ENCODE data around the gene ESM1. TPM values are rescaled to one million over a fixed set of nuclear protein-coding genes. Genes with fewer than 3 reads are reported as not detected.
A peak's percentile ranks its signal among the peaks of the same experiment; 100 is the strongest.

The ESM1 gene
- total RNA-seq (ENCODE audit: low replicate concordance) = 0.17 and 0.29 TPM in 2 replicates
- long read RNA-seq, partial matches to known transcripts = 1 of 1 reads
- long read RNA-seq, other reads (novel, unspliced or antisense) = 0 of 1 reads

GRCh38 chr5:54985301-54986268, at the start of gene ESM1:
TSS of gene ESM1 (minus strand) at chr5:54985593. CDS start at chr5:54985517, 76 bp downstream.
- Mint-ChIP-seq H3K27me3 (peaks cover 49% of the 10 kb centered on the region), H3K9me3 (no peaks in the 10 kb centered on the region), H3K36me3 (no peaks in the 10 kb centered on the region), H3K4me3 (peak within 1 kb of the TSS; percentile 57), H3K4me1 (ENCODE audit: unreplicated experiment) (peaks cover 4% of the 10 kb centered on the region), H3K27ac (peak within 1 kb of the TSS; percentile 58)
- no peak for TF ChIP-seq CTCF (conservative IDR thresholded peaks at IDR 0.05)
- DNase-seq (ENCODE audit: extremely low spot score, unreplicated experiment) = no peak

- Mint-ChIP-seq H3K4me3 (no peak overlapping the region), H3K4me1 (ENCODE audit: unreplicated experiment) (no peaks in the 10 kb centered on the region), H3K36me3 (no peaks in the 10 kb centered on the region), H3K9me3 (no peaks in the 10 kb centered on the region), H3K27ac (no peak overlapping the region), H3K27me3 (no peaks in the 10 kb centered on the region)
- no peak for TF ChIP-seq CTCF (conservative IDR thresholded peaks at IDR 0.05)
- DNase-seq (ENCODE audit: extremely low spot score, unreplicated experiment) = no peak
Measured at GRCh38 chr5:55033568-55033967, 48.2 kb upstream of the ESM1 start.

GRCh38 chr5:55031492-55031891, 46.1 kb upstream of the ESM1 start:
- Mint-ChIP-seq H3K27ac (no peak overlapping the region), H3K27me3 (no peaks in the 10 kb centered on the region), H3K4me3 (no peak overlapping the region), H3K9me3 (no peaks in the 10 kb centered on the region), H3K4me1 (ENCODE audit: unreplicated experiment) (no peaks in the 10 kb centered on the region), H3K36me3 (no peaks in the 10 kb centered on the region)
- TF ChIP-seq CTCF (conservative IDR thresholded peaks at IDR 0.05) = no peak
- DNase-seq (ENCODE audit: extremely low spot score, unreplicated experiment) = no peak

GRCh38 chr5:55030676-55031369, 45.4 kb upstream of the ESM1 start:
- DNase-seq (ENCODE audit: extremely low spot score, unreplicated experiment) = no peak
- Mint-ChIP-seq H3K27me3 (peaks cover 3% of the 10 kb centered on the region), H3K9me3 (no peaks in the 10 kb centered on the region), H3K4me1 (ENCODE audit: unreplicated experiment) (no peaks in the 10 kb centered on the region), H3K27ac (no peak overlapping the region), H3K4me3 (no peak overlapping the region), H3K36me3 (no peaks in the 10 kb centered on the region)
- no peak for TF ChIP-seq CTCF (conservative IDR thresholded peaks at IDR 0.05)

GRCh38 chr5:55030220-55030619, 44.8 kb upstream of the ESM1 start:
- Mint-ChIP-seq H3K4me3 (no peak overlapping the region), H3K36me3 (no peaks in the 10 kb centered on the region), H3K9me3 (no peaks in the 10 kb centered on the region), H3K27ac (no peak overlapping the region), H3K27me3 (peaks cover 6% of the 10 kb centered on the region), H3K4me1 (ENCODE audit: unreplicated experiment) (no peaks in the 10 kb centered on the region)
- DNase-seq (ENCODE audit: extremely low spot score, unreplicated experiment) = no peak
- no peak for TF ChIP-seq CTCF (conservative IDR thresholded peaks at IDR 0.05)

Measured in type B pancreatic cell (in vitro differentiated cells).